KOPT-K1 (cell line): ENCODE data around the gene VENTX.
"Not testable (repeated sequence)": the region's sequence is repeated elsewhere in the genome, so short reads cannot be mapped to it uniquely, and the experiment has no call there.

Experiments used
- H3K27ac ChIP-seq: fragments of 200-600 bp; sonication (generic); 2 replicates; pipeline ENCODE4 v1.5.1; 2016; ENCODE audit warnings: antibody characterized with exemption, mild to moderate bottlenecking, low read depth, low read length; ENCODE audit not compliant: poor library complexity, severe bottlenecking
- H3K36me3 ChIP-seq: fragments of 200-600 bp; sonication (generic); 2 replicates; pipeline ENCODE4 v1.5.1; 2017; ENCODE audit warnings: antibody characterized with exemption, mild to moderate bottlenecking, low read length, moderate library complexity; ENCODE audit not compliant: insufficient read depth
- H3K9me3 ChIP-seq: fragments of 200-600 bp; sonication (generic); 2 replicates; pipeline ENCODE4 v1.5.1; 2017; ENCODE audit warnings: antibody characterized with exemption, low read length, mild to moderate bottlenecking; ENCODE audit not compliant: insufficient read depth, poor library complexity, severe bottlenecking

VENTX gene

DNA sequence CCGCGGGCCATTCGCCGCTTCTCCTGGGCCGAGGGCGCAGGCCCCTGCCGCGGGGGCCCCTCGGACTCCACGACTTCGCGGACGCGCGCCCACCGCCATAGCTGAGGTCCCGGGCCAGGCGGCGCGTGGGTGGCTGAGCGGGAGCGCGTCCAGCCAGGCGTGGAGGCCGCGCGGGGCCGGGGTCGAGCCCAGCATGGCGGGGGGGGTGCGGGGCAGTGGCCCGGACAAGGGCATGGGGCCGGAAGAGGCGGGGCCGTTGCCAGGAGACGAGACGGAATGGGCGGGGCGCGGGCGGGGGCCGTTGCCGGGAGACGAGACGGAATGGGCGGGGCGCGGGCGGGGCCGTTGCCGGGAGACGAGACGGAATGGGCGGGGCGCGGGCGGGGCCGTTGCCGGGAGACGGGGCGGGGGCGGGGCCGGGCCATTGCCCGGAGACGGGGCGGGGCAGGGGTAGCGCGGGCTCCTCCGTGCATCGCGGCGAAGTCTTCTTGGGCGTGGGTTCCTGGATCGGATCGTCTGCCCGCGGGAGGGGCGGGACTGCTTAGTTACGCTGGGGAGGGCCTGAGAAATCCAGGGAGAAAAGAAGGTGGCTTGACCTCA, 24.2 kb downstream of the VENTX start:
- Histone ChIP-seq H3K9me3 (no peaks in the 10 kb centered on the region), H3K36me3 (no peaks in the 10 kb centered on the region), H3K27ac (no peak overlapping the region)

DNA sequence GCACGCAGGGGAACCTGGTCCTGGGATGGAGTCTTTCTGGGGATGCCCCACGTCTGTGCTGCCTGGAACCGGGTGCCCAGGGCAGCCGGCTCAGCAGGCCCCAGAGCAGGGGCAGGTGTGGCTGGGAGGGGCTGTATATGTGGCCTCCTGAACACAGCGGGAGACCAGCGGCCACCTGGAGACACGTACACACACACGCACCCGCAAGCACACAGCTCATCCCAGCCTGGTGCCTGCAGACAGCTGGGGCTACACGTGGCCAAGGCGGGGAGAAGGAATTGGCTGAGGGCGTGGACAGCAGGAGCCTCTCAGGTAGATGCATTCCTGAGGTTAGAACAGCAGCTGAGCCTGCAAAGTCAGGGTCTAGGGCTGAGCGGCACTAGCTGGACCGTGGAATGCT, 25.0 kb downstream of the VENTX start:
- H3K27ac ChIP-seq: no peak overlapping the region
- no peaks in the 10 kb centered on the region for H3K9me3 ChIP-seq

DNA sequence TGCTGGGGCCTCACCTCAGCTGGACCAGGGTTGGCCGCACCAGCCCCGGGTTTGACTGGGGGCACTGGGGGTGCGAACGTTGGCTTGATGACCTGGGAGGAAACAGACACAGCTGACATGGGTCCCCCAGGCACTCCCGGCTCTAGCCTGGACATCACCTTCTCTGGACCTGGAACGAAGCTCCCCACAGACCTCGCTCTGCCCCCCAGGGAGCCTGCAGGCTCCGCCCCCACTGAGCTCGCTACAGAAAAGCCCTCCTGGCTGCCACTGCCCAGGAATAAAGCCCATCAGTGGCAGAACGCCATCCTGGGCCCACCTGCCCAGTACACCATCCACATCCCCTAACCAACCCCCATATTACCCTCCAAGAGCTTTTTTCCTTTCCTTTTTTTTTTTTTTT, 26.0 kb downstream of the VENTX start:
- Histone ChIP-seq H3K27ac (no peak overlapping the region), H3K36me3 (no peaks in the 10 kb centered on the region), H3K9me3 (no peaks in the 10 kb centered on the region)

More for the DNA sequence above, 25.0 kb downstream of the VENTX start:
- H3K36me3 ChIP-seq: no peaks in the 10 kb centered on the region

DNA sequence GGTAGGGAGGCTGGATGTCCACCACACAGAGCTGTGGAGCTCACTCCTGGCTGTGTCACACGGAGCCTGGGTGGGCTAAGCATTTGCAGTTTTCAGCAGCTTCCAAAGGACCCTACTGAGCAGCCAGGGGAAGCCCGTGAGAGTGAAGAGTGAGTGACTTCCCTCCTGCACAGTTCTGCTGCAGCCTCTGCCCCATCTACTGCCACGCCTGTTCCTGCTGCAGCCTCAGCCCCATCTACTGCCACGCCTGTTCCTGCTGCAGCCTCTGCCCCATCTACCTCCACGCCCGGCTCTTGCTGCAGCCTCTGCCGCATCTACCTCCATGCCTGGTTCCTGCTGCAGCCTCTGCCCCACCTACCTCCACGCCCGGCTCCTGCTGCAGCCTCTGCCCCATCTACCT, 26.8 kb downstream of the VENTX start:
- H3K27ac ChIP-seq: no peak overlapping the region

DNA sequence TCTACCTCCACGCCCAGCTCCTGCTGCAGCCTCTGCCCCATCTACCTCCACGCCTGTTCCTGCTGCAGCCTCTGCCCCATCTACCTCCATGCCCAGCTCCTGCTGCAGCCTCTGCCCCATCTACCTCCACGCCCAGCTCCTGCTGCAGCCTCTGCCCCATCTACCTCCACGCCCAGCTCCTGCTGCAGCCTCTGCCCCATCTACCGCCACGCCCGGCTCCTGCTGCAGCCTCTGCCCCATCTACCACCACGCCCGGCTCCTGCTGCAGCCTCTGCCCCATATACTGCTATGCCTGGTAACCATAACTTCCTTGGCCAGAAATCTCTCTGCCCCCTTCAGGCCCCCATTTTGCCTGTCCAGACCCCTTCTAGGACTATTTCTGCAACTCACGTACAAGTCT, 27.4 kb downstream of the VENTX start:
- H3K36me3 ChIP-seq, H3K27ac ChIP-seq, H3K9me3 ChIP-seq: not testable (repeated sequence)

More for the DNA sequence above, 26.8 kb downstream of the VENTX start:
- H3K36me3 ChIP-seq: no peaks in the 10 kb centered on the region
- no peaks in the 10 kb centered on the region for H3K9me3 ChIP-seq

DNA sequence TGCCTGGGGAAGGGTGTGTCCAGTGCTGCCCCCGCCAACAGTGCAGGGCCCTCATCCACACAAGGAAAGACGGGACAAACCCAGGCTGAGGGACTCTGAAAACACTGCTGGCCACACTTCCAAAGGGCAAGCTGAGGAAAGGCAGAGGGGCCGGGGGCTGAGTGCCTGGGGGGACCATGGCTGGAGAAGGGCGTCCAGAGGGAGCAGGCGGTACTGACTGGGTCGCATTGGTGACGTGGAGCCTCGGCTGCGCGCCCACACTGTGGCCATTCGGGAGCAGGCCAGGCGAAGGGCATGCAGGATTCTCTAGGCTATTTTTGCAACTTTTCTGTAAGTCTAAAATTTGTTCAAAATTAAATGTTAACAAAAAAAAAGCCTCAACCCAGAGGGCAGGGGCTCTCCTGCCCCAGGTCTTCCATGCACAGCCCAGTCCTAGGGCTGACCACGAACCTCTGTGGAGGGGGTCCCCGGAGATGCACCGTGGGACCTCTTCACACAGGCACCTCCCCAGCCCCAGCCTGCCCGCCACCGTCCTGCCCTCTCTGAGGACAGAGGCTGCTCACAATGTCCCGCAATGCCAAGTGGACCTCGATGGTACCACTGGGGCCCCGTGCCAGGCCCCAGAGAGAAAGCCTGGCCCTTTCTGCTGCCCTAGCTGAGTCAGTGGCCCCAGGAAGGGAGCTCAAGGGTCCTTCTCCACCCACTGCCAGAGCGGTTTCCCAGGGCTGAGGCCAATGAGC, 28.6 kb downstream of the VENTX start:
- Histone ChIP-seq H3K36me3 (no peaks in the 10 kb centered on the region), H3K27ac (no peak overlapping the region), H3K9me3 (no peaks in the 10 kb centered on the region)

DNA sequence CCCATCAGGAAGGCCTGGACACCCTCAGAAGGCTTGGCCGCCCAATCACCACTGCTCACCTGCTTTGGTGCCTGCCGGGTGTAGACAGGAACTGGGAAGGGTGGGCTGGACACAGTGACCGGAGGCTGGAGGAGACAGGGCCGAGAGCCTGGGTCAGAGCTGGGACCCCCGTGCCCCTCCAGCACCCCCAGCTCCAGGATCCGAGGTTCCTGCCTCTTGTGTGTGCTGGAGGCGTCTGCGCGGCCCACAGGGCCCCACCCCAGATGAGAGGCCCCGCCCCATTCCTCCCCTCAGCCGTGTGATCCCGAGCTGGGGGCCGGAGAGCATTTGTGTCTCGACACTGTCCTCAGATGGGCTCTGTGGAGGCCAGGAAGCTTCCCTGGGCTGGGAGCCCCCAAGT, 29.6 kb downstream of the VENTX start:
- no peaks in the 10 kb centered on the region for H3K36me3 ChIP-seq
- H3K9me3 ChIP-seq: no peaks in the 10 kb centered on the region
- H3K27ac ChIP-seq: no peak overlapping the region

DNA sequence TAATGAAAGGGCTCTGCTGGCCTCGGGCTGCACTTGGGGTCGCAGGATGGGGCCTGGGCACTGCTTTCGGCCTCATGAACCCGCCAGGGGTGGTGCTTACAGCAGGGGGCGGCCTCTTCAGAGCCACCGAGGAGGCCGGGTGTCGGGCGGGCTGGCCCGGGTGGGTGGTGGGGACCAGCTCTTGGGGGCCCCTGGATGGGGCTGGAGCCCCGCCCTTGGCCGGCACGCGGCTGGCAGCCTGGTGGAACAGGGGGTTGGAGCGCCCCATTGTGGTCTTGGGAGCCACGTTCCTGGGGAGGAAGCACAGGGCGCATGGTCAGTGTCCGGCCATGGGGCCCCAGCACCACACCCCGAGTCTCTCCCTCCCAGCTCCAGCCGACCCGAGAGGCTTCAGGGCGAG, 30.2 kb downstream of the VENTX start:
- H3K9me3 ChIP-seq: no peaks in the 10 kb centered on the region
- no peaks in the 10 kb centered on the region for H3K36me3 ChIP-seq
- H3K27ac ChIP-seq: no peak overlapping the region

DNA sequence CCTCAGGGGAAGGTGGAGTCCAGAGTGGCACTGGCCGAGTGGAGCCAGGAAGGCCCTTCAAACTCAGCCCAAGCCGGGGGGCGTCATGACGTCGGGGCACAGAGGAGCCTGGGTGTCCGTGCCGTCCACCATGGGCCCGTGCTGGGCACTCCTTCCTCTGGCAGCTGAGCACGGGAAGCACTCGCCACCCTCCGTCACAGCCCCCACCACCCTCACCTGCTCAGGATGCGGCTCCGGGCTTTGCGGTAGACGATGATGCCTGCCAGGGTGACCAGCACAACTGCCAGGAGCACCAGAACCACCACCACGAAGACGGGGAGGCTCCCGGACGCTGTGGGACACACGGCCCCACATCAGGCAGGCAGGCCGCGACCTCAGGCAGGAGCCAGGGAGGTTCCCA, 30.9 kb downstream of the VENTX start:
- H3K9me3 ChIP-seq: no peaks in the 10 kb centered on the region
- H3K27ac ChIP-seq: no peak overlapping the region
- H3K36me3 ChIP-seq: no peaks in the 10 kb centered on the region

DNA sequence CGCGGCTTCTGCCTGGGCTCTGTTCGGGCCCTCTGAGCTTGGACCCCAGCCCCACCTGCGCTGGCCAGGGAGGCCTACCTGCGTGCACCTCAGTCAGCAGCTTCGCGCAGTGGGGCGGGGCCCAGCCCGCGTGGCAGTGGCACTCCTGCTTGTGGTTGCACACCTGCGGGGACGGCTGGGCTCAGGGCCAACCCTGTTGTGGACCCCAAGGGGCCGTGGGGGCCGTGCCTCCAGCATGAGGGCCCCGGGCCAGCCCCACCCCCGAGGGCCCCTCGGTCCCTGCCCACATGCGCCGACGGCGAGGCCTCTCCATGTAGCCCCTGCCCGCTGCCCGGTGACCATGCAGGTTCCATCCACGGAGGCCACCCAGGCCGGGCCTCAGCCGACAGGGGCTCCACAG, 31.7 kb downstream of the VENTX start:
- Histone ChIP-seq H3K36me3 (no peaks in the 10 kb centered on the region), H3K9me3 (no peaks in the 10 kb centered on the region), H3K27ac (no peak overlapping the region)

DNA sequence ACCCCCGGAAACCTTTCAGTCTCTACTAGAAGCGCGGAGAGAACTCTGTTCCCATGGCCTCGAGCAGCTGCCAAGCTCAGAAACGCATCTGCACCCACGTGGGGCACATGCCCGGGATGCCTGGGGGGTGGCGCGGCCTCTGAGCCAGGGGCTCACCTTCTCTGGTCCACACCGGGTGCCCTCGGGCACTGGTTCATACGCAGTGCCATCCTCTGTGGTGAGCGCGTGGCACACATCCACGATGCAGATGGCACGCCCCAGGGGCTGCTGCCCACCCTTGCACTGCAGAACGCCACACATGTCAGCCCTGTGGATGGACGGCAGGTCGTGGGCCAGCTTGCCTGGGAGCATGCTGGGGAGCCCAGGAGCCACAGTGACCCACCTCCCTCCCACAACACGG, 32.5 kb downstream of the VENTX start:
- H3K36me3 ChIP-seq: no peaks in the 10 kb centered on the region
- no peak overlapping the region for H3K27ac ChIP-seq
- no peaks in the 10 kb centered on the region for H3K9me3 ChIP-seq

DNA sequence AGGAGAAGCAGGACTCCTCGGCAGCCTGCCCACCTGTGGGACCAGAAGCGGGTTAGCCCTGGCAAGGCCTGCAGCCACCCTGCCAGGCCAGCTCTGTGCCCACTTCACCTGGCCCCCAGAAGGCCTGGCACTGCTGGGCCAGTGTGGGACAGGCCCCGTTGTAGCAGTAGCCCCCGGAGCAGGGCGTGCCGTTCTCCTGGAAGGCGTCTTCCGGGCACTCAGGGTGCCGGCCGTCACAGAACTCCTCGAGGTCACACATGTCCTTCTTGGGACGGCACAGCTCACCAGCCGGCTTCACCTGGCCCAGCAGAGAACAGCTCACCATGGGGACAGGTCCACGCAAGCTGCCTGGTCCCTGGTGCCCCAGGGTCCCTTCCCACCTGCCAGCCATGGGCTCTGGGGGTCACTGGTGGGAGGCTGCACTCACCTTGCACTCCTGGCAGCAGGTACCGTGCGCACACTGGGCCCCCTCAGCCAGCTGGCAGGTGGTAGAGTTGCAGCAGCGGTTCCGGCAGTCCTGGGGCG, 33.2 kb downstream of the VENTX start:
- H3K27ac ChIP-seq: no peak overlapping the region

DNA sequence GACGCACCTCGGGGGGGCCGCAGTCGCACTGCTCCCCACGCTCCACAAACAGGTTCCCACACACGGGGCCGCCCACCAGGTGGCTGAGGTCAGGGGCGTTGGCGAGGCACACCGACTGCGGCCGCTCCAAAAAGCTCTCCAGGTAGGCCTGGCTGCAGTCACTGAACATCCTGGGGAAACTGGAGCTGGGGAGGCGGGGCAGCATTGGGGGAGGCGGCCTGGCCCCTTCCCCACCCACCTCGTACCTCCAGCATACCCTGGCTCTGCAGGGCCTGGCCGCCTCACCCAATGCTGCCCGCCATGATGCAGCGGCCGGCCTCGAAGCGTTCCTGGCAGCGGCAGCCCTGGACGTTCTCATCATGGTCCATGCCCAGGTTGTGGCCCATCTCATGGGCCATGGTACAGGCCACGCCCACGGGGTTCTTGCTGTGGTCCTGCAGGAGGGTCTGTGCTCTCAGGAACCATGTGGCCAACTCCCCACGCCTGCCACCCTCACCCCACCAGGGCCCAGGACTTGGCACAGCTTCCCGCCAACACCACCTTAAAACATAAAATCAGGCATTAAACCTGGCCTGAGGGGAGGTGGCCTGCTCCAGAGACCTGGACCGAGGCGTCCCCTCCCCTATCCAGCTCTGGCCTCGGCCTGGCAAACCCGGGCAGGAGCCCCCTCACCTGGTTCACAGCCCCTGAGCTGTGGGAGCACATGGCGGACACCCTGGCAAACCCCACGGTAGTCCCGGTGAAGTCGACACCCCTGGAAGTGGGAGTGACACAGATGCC, 34.1 kb downstream of the VENTX start:
- H3K36me3 ChIP-seq: no peaks in the 10 kb centered on the region

More for the DNA sequence above, 33.2 kb downstream of the VENTX start:
- Histone ChIP-seq H3K36me3 (no peaks in the 10 kb centered on the region), H3K9me3 (no peaks in the 10 kb centered on the region)

DNA sequence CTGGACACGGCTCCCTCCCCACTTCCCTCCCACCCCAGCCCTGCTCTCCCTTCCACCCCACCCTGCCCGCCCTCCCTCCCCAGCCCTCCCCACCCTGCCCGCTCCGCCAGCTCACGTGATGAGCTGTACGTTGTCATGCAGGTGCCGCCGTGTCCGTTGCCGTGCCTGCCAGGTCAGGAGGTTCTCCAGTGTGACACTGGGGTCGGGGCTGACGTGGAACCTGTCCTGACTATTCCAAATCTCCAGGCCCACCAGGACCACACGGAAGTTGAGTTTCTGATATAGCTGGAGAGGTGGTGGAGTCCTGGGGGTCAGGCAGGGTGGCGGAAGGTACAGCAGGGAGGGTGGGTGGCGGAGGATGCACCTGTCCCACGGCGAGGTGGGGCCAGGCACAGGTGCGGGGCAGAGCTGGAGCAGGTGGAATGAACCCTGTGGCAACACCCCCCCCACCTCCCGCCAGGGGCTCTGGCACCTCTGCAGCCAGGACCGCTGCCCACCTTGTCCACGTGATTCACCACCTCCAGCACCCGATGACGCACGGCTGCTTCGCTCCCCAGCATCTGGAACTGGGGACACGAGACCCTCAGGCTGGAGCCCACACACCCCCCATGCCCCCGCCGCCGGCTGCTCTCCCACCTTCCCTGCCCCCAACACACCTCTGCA, 34.8 kb downstream of the VENTX start:
- no peak overlapping the region for H3K27ac ChIP-seq
- no peaks in the 10 kb centered on the region for H3K9me3 ChIP-seq
- no peaks in the 10 kb centered on the region for H3K36me3 ChIP-seq

More for the DNA sequence above, 34.1 kb downstream of the VENTX start:
- Histone ChIP-seq H3K27ac (no peak overlapping the region), H3K9me3 (no peaks in the 10 kb centered on the region)

DNA sequence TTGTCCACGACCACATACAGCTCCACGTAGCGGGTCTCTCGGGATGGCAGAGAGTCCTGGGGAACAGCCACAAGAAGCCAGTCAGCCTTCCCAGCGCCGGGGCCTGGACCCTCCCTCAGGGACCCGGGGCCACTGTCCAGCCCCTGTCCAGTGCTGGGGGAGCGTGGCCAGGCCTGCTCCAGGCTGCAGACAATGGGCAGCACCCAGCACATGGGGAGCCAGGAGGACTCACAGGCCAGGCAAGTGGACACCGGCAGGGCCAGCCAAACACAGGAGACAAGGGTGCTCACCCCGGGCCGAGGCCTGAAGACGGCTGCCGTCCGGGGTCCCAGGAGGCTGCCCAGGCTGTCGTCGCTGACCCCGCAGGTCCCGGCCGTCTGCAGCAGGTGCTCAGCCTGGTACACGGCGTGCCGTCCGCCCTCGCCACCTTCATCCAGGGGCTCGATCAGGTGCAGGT, 35.3 kb downstream of the VENTX start:
- Histone ChIP-seq H3K9me3 (no peaks in the 10 kb centered on the region), H3K36me3 (0 out of 2 replicates have a peak, but pooled peaks cover under 1% of the 10 kb centered on the region), H3K27ac (no peak overlapping the region)
